ENCODE results near the gene BOLL.
"Not testable (repeated sequence)": the region's sequence is repeated elsewhere in the genome, so short reads cannot be mapped to it uniquely, and the experiment has no call there.

The BOLL gene

DNA sequence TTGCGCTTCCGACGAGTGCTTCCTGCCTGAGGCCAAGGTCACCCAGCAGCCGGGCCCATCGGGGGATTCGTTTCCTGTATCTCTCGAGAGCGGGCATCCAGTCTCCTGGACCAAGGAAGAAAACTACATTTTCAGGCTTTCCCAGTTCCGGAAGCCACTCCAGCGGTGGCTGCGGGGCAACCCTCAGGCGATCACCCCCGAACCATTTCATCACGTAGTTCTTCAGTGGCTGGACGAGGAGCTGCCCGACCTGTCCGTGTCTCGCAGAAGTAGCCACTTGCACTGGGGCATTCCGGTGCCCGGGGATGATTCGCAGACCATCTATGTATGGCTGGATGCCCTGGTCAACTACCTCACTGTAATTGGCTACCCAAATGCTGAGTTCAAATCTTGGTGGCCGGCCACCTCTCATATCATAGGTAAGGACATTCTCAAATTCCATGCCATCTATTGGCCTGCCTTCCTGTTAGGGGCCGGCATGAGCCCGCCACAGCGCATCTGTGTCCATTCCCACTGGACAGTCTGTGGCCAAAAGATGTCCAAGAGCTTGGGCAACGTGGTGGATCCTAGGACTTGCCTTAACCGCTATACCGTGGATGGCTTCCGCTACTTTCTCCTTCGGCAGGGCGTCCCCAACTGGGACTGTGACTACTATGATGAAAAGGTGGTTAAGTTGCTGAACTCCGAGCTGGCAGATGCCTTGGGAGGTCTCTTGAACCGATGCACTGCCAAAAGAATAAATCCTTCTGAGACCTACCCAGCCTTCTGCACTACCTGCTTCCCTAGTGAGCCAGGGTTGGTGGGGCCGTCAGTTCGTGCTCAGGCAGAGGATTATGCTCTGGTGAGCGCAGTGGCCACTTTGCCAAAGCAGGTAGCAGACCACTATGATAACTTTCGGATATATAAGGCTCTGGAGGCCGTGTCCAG lies 78.9 kb downstream of the BOLL start:
- peak; percentile 25 for DNase-seq (ENCODE audit: low spot score)

DNA sequence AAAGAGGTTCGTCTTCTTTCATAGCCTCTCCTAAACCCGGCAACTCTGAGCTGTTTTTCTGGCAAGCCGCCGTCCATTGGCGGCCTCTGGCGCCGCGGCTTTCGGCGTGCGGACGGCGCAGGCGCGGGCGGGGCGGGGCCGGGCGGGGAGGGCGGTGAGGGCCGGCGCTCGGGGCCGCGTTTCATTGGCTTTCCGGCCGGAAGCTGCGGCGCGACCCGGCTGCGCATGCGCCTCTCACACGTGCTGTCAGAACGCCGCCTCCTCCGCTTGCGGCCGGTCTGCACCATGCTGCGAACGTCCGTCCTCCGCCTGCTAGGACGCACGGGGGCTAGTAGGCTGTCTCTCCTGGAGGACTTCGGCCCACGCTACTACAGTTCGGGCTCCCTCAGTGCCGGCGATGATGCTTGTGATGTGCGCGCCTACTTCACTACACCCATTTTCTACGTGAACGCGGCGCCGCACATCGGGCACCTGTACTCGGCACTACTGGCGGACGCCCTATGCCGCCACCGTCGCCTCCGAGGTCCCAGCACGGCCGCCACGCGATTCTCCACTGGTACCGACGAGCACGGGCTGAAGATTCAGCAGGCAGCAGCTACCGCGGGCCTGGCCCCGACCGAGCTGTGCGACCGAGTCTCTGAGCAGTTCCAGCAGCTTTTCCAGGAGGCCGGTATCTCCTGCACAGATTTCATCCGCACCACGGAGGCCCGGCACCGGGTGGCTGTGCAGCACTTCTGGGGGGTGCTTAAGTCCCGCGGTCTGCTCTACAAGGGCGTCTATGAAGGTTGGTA lies 79.8 kb downstream of the BOLL start, which contains the start of gene MARS2:
Gene MARS2 (plus strand): TSS at position 249 of the 791 bp plus-strand sequence. CDS start 37 bp downstream, at position 286.
- DNase-seq (ENCODE audit: low spot score), result peak; percentile 92

DNA sequence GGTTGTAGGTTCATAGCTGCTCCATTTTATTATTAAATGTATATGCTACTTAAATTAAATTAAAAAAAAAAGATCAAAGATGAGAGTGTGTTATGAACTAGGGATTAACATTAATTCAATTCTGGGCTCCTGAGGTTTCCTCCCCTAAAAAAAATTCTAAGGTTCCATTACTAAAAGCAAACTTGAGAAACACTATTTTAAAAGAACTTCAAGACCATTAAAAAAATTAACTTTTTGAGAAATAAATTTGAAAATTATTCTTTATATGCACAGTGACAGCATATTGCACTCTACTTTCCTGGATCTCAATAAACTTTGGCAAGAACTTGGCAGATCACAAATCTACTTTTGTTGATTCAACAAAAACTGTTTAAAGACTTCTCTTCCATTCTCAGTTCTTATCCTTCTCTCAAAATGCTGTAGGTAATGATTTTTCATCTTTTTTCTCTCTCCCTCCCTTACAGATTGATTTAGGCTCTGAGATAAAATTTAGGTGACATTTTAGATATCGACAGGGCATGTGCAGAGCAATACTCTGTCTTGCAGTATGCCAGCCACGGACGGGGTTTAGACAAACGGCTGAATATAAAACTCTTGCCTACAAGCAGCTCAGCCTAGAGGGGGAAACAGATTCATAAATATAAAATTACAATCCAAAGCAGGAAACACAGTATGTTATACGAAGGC lies 80.5 kb downstream of the BOLL start:
- no peak for DNase-seq (ENCODE audit: low spot score)

DNA sequence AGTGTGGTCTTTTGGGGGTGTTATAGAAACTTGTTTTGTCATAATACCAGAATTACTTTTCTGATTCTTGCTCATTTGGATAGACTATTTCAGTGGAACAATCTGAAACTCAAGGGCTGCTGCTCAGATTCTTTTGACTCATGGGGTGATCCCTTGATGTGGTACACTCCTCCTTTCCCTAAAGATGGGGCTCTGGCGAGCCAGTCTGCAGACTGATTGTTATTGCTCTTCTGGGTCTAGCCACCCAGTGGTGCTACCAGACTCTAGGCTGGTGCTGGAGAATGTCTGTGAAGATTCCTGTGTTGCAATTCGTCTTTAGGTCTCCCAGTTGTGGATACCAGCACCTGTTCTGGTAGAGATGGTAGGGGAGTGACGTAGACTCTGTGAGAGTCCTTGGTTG lies 84.2 kb downstream of the BOLL start:
- DNase-seq (ENCODE audit: low spot score), result no peak

DNA sequence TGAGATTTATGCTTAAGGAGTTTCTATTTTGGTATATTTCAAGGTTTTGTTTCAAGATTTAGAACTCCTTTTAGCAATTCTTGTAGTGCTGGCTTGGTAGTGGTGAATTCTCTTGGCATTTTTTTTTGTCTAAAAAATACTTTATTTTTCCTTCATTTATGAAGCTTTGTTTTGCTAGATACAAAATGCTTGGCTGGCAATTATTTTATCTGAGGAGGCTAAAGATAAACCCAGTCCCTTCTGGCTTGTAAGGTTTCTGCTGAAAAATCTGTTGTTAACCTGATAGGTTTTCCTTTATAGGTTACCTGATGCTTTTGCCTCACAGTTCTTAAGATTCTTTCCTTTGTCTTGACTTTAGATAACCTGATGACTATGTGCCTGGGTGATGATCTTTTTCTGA lies 85.4 kb downstream of the BOLL start:
- not testable (repeated sequence) for DNase-seq (ENCODE audit: low spot score)

DNA sequence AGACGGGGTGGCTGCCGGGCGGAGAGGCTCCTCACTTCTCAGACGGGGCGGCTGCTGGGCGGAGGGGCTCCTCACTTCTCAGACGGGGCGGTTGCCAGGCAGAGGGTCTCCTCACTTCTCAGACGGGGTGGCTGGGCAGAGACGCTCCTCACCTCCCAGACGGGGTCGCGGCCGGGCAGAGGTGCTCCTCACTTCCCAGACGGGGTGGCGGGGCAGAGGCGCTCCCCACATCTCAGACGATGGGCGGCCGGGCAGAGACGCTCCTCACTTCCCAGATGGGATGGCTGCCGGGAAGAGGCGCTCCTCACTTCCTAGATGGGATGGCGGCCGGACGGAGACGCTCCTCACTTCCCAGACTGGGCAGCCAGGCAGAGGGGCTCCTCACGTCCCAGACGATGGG lies 88.5 kb downstream of the BOLL start:
- not testable (repeated sequence) for DNase-seq (ENCODE audit: low spot score)

DNA sequence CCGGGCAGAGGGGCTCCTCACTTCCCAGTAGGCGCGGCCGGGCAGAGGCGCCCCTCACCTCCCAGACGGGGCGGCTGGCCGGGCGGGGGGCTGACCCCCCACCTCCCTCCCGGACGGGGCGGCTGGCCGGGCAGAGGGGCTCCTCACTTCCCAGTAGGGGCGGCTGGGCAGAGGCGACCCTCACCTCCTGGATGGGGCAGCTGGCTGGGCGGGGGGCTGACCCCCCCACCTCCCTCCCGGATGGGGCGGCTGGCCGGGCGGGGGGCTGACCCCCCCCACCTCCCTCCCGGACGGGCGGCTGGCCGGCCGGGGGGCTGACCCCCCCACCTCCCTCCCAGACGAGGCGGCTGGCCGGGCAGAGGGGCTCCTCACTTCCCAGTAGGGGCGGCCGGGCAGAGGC lies 89.1 kb downstream of the BOLL start:
- not testable (repeated sequence) for DNase-seq (ENCODE audit: low spot score)

DNA sequence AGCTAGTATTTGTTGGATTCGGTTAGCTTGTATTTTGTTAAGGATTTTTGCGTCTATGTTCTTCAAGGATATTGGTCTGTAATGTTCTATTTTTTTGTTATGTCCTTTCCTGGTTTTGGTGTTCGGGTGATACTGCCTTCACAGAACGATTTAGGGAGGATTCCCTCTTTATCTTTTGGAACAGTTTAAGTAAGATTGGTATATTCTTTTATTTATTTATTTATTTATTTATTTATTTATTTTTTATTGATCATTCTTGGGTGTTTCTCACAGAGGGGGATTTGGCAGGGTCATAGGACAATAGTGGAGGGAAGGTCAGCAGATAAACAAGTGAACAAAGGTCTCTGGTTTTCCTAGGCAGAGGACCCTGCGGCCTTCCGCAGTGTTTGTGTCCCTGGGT lies 89.9 kb downstream of the BOLL start:
- not testable (repeated sequence) for DNase-seq (ENCODE audit: low spot score)

DNA sequence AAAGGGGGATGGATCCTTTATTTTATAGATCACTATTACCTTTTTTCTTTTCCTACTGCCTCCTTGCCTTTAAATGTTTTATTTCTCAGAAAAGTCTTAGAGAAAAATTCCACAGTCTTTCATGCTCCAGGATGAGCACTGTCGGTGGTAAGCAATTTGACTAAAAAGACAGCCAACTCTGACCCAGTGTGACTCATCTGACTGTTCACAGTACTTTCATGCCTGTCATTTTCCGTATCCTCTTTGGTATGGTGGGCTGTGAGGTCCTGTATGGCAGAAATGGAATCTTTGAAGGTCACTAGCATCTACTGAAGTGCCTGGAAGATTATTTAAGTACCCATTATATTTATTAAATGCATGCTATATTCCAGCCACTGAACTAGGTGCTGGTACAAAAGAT lies 107.6 kb downstream of the BOLL start:
- DNase-seq (ENCODE audit: low spot score), result no peak

DNA sequence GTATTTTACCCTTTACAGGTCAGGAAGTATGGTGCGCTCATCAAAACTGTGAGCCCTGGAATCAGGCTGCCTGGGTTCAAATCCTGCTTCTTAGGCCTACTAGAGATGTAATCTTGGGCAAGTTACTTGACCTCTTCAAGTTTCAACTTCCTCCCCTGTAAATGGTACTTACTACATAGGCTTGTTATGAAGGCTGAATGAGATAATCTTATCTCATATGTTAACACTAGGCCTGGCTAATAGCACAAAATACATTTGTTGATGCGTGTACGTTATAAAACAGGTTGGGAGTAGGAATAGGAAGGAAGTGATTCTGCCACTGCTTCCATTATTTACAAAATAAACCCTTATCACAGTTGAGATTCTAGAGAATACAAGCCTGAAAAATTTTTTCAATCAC lies 108.1 kb downstream of the BOLL start:
- no peak for DNase-seq (ENCODE audit: low spot score)
